CD1c-positive myeloid dendritic cell (primary cell): Measurements from ENCODE around the gene AREL1.

ENCODE experiments used
- DNase-seq: peaks from one replicate; pipeline ENCODE4 v3.0.0-alpha.2; 2016; ENCODE audit errors: extremely low spot score

Gene AREL1

GRCh38 chr14:74636424-74637177 is 76.3 kb downstream of the AREL1 start:
- no peak for DNase-seq

GRCh38 chr14:74635847-74636246 is 77.0 kb downstream of the AREL1 start:
- DNase-seq = no peak

GRCh38 chr14:74634964-74635363 is 77.9 kb downstream of the AREL1 start:
- no peak for DNase-seq

GRCh38 chr14:74634481-74634880 is 78.4 kb downstream of the AREL1 start:
- no peak for DNase-seq

- DNase-seq = no peak
Observed at GRCh38 chr14:74630881-74631690, 81.8 kb downstream of the AREL1 start.

- no peak for DNase-seq
Observed at GRCh38 chr14:74628418-74628817, 84.5 kb downstream of the AREL1 start.

- peak; percentile 46 for DNase-seq
Observed at GRCh38 chr14:74627076-74627475, 85.8 kb downstream of the AREL1 start.

GRCh38 chr14:74622257-74622656 is 90.6 kb downstream of the AREL1 start:
- no peak for DNase-seq

GRCh38 chr14:74621556-74621955 is 91.3 kb downstream of the AREL1 start:
- no peak for DNase-seq

GRCh38 chr14:74620923-74621322 is 92.0 kb downstream of the AREL1 start:
- DNase-seq = no peak

GRCh38 chr14:74620497-74620921 is 92.4 kb downstream of the AREL1 start:
- DNase-seq = peak; percentile 20

- peak; percentile 26 for DNase-seq
Observed at GRCh38 chr14:74619672-74620131, 93.2 kb downstream of the AREL1 start.

- peak; percentile 95 for DNase-seq
Observed at GRCh38 chr14:74618078-74618952, 94.6 kb downstream of the AREL1 start.

- no peak for DNase-seq
Observed at GRCh38 chr14:74616996-74617700, 95.7 kb downstream of the AREL1 start.

GRCh38 chr14:74616507-74616906 is 96.4 kb downstream of the AREL1 start:
- peak; percentile 81 for DNase-seq

- no peak for DNase-seq
Observed at GRCh38 chr14:74615735-74616134, 97.1 kb downstream of the AREL1 start.

- no peak for DNase-seq
Observed at GRCh38 chr14:74614508-74615495, 98.1 kb downstream of the AREL1 start.

GRCh38 chr14:74613211-74613914 is 99.5 kb downstream of the AREL1 start:
- DNase-seq = no peak

- DNase-seq = peak; percentile 93
Observed at GRCh38 chr14:74612350-74613021, 100.4 kb downstream of the AREL1 start.
